SK-N-SH treated with all-trans-retinoic acid at 6 μM for 48 hours (cell line): ENCODE data around the gene GFPT1.

Experiments
- ATAC-seq: fragments of 200-7000 bp; cut with Tn5 transposase; 3 replicates; pipeline ENCODE4 v1.9.1; 2020; ENCODE audit warnings: mild to moderate bottlenecking, moderate library complexity
- BACH2 ChIP-seq: fragments of 250-450 bp; sonication (Bioruptor Pico); IDR thresholded peaks from 2 replicates; pipeline ENCODE4 v1.9.0; 2021; ENCODE audit warnings: mild to moderate bottlenecking, borderline replicate concordance
- CREB5 ChIP-seq: fragments of 250-450 bp; sonication (Bioruptor Pico); IDR thresholded peaks from 2 replicates; pipeline ENCODE4 v1.5.1; 2020; ENCODE audit warnings: low read depth, mild to moderate bottlenecking, moderate library complexity
- ESRRG ChIP-seq: fragments of 250-450 bp; sonication (Bioruptor Pico); IDR thresholded peaks from 2 replicates; pipeline ENCODE4 v1.6.1; 2021; ENCODE audit warnings: mild to moderate bottlenecking
- GLIS3 ChIP-seq: fragments of 250-450 bp; sonication (Bioruptor Pico); IDR thresholded peaks from 2 replicates; pipeline ENCODE4 v1.5.0; 2020; ENCODE audit warnings: mild to moderate bottlenecking, moderate library complexity
- ISL1 ChIP-seq: fragments of 250-450 bp; sonication (Bioruptor Pico); IDR thresholded peaks from 2 replicates; pipeline ENCODE4 v2.1.2; 2022; ENCODE audit warnings: mild to moderate bottlenecking, moderate library complexity
- OSR1 ChIP-seq: fragments of 250-450 bp; sonication (Bioruptor Pico); IDR thresholded peaks from 2 replicates; pipeline ENCODE4 v1.8.0; 2022; ENCODE audit warnings: moderate library complexity, mild to moderate bottlenecking, inconsistent platforms
- POU6F1 ChIP-seq: fragments of 250-450 bp; sonication (Bioruptor Pico); IDR thresholded peaks from 2 replicates; pipeline ENCODE4 v1.8.0; 2021; ENCODE audit warnings: low read depth, mild to moderate bottlenecking, moderate library complexity, borderline replicate concordance
- RARB ChIP-seq: fragments of 250-450 bp; sonication (Bioruptor Pico); IDR thresholded peaks from 2 replicates; pipeline ENCODE4 v1.8.0; 2021; ENCODE audit warnings: mild to moderate bottlenecking, moderate library complexity
- SNAI2 ChIP-seq: fragments of 250-450 bp; sonication (Bioruptor Pico); IDR thresholded peaks from 2 replicates; pipeline ENCODE4 v1.5.0; 2020; ENCODE audit warnings: mild to moderate bottlenecking, moderate library complexity
- TOX ChIP-seq: fragments of 250-450 bp; sonication (Bioruptor Pico); IDR thresholded peaks from 2 replicates; pipeline ENCODE4 v1.8.0; 2021; ENCODE audit warnings: mild to moderate bottlenecking, moderate library complexity, borderline replicate concordance
- ZC3H10 ChIP-seq: fragments of 250-450 bp; sonication (Bioruptor Pico); IDR thresholded peaks from 2 replicates; pipeline ENCODE4 v1.5.1; 2021; ENCODE audit warnings: mild to moderate bottlenecking, moderate library complexity
- ZFP30 ChIP-seq: fragments of 450-650 bp; formaldehyde crosslinking; IDR thresholded peaks from 2 replicates; pipeline ENCODE4 v1.5.0; 2022; ENCODE audit warnings: mild to moderate bottlenecking, moderate library complexity
- ZNF565 ChIP-seq: fragments of 450-650 bp; formaldehyde crosslinking; conservative IDR thresholded peaks from 2 replicates; pipeline ENCODE4 v1.5.0; 2020; ENCODE audit warnings: low read depth, mild to moderate bottlenecking, moderate library complexity
- ZNF70 ChIP-seq: fragments of 450-650 bp; formaldehyde crosslinking; IDR thresholded peaks from 2 replicates; pipeline ENCODE4 v1.5.0; 2020; ENCODE audit warnings: mild to moderate bottlenecking, moderate library complexity
- ZNF8 ChIP-seq: fragments of 450-650 bp; formaldehyde crosslinking; IDR thresholded peaks from 2 replicates; pipeline ENCODE4 v1.5.0; 2020; ENCODE audit warnings: mild to moderate bottlenecking, moderate library complexity
- TF ChIP-seq, protein P1 (sequence below): fragments of 250-450 bp; sonication (Bioruptor Pico); IDR thresholded peaks from 2 replicates; pipeline ENCODE4 v1.5.0; 2020; ENCODE audit warnings: mild to moderate bottlenecking, moderate library complexity
- TF ChIP-seq, protein P2 (sequence below): fragments of 250-450 bp; sonication (Bioruptor Pico); IDR thresholded peaks from 2 replicates; pipeline ENCODE4 v1.8.0; 2020; ENCODE audit warnings: mild to moderate bottlenecking, moderate library complexity, borderline replicate concordance

The GFPT1 gene

GRCh38 chr2:69389271-69389670 lies 2.2 kb upstream of the GFPT1 start:
- no peak for ATAC-seq
- TF ChIP-seq ZC3H10 (CRISPR knock-in tag) (no peak), BACH2 (CRISPR knock-in tag) (no peak), RARB (CRISPR knock-in tag) (no peak), SNAI2 (CRISPR knock-in tag) (no peak), ZFP30 (CRISPR knock-in tag) (no peak), TOX (CRISPR knock-in tag) (no peak), POU6F1 (CRISPR knock-in tag) (no peak)

DNA sequence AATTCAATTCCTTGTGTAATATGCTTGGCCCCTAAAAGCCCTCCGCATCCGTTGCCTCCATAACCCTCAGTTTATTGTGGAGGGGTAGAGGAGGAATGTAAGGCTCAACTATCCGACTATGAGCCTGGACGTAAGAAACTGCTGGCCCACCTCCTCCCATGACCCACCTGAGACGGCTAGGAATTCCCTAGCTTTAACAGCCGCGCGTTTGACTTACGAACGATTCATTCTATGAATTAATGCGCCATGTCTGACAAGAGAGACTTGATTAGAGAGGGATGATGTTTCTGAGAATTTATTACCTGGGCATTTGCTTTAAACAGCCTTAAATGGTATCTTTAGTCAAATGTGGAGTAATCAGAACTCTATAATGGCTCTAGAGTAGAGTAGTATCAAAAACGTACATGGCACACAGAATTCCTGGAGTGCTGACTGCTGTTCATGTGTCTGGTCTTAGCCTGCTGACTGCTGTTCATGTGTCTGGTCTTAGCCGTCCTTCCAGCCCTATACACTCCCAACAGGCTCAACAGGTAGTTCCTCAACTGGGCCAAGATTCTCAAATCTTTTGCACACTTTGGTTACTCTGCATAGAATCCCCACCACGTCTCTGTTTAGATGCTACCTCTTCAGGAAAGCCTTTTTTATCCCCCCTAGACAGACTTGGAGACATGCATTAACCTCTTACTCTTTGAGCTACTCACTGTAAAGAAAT lies 899 bp upstream of the GFPT1 start:
- ATAC-seq, result no peak
- no peak for TF ChIP-seq ZFP30 (CRISPR knock-in tag)
- no peak for TF ChIP-seq POU6F1 (CRISPR knock-in tag)
- TF ChIP-seq, protein P1, sequence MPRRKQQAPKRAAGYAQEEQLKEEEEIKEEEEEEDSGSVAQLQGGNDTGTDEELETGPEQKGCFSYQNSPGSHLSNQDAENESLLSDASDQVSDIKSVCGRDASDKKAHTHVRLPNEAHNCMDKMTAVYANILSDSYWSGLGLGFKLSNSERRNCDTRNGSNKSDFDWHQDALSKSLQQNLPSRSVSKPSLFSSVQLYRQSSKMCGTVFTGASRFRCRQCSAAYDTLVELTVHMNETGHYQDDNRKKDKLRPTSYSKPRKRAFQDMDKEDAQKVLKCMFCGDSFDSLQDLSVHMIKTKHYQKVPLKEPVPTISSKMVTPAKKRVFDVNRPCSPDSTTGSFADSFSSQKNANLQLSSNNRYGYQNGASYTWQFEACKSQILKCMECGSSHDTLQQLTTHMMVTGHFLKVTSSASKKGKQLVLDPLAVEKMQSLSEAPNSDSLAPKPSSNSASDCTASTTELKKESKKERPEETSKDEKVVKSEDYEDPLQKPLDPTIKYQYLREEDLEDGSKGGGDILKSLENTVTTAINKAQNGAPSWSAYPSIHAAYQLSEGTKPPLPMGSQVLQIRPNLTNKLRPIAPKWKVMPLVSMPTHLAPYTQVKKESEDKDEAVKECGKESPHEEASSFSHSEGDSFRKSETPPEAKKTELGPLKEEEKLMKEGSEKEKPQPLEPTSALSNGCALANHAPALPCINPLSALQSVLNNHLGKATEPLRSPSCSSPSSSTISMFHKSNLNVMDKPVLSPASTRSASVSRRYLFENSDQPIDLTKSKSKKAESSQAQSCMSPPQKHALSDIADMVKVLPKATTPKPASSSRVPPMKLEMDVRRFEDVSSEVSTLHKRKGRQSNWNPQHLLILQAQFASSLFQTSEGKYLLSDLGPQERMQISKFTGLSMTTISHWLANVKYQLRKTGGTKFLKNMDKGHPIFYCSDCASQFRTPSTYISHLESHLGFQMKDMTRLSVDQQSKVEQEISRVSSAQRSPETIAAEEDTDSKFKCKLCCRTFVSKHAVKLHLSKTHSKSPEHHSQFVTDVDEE (CRISPR knock-in tag), result 0 out of 2 replicates have a peak, but pooled peaks have one; percentile 1
- TF ChIP-seq, protein P2, sequence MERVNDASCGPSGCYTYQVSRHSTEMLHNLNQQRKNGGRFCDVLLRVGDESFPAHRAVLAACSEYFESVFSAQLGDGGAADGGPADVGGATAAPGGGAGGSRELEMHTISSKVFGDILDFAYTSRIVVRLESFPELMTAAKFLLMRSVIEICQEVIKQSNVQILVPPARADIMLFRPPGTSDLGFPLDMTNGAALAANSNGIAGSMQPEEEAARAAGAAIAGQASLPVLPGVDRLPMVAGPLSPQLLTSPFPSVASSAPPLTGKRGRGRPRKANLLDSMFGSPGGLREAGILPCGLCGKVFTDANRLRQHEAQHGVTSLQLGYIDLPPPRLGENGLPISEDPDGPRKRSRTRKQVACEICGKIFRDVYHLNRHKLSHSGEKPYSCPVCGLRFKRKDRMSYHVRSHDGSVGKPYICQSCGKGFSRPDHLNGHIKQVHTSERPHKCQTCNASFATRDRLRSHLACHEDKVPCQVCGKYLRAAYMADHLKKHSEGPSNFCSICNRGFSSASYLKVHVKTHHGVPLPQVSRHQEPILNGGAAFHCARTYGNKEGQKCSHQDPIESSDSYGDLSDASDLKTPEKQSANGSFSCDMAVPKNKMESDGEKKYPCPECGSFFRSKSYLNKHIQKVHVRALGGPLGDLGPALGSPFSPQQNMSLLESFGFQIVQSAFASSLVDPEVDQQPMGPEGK (CRISPR knock-in tag), result no peak
- TF ChIP-seq, all 23 proteins: peak for 1

DNA sequence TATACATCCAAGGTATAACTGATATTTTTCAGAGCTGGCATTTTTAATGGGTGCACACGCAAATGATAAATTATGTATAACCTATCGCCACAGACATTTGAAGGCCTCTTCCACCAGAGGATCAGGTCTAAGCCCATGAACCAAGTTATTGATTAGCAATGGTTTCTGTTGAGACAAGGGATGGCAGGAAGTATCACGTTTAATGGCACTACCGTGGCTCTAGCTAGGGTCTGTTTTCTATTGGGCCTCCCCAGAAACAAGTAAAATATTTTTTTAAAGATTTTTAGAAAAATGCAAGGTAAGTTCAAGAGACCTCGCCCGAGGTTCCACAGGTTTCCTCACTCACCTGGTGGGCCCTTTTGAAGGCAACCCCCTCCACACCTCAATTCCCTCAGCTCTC lies 667 bp downstream of the GFPT1 start:
- TF ChIP-seq OSR1 (CRISPR knock-in tag) (no peak), ZNF565 (no peak)
- ATAC-seq, result no peak

DNA sequence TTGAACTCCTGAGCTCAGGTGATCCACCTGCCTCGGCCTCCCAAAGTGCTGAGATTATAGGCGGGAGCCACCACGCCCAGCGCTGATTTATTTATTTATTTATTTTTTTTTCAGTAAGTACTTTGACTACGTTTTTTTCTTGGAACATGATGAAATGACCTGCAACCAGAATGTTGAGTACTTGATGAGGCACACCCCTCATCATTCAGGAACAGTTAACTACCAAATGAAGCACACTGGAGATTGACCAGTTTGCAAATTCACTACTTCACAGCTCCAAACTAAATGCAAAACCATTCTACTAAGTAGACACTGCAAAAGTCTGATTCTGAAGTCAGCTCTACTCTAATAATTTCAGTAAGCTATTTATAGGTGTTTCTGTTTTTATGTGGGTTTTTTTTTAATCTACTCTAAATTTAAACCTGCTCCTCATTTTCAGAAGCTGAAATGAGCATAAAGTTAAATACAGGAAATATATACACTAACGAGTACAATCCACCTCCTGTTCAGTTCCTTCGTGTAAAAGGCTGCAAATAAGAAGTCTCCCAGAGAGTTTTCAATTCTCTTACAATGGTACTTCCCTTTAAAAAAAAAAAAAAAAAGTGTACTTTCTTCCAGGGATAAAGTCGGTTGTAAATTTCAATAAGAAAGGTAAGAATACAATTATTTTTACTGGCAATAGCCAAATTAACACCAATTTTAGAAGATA lies 1.4 kb downstream of the GFPT1 start:
- TF ChIP-seq, protein P1 (CRISPR knock-in tag), result no peak
- no peak for TF ChIP-seq GLIS3 (CRISPR knock-in tag)
- TF ChIP-seq ZFP30 (CRISPR knock-in tag), result no peak
- no peak for TF ChIP-seq CREB5 (CRISPR knock-in tag)
- TF ChIP-seq, protein P2 (CRISPR knock-in tag), result no peak
- TF ChIP-seq ESRRG (CRISPR knock-in tag), result no peak
- TF ChIP-seq ISL1, result no peak
- no peak for TF ChIP-seq ZNF70
- no peak for TF ChIP-seq ZNF8 (CRISPR knock-in tag)
- TF ChIP-seq TOX (CRISPR knock-in tag), result no peak
- ATAC-seq, result no peak
